Mesodermal cell (in vitro differentiated cells): Measurements from ENCODE around the gene MSI2.

ENCODE experiments used
- H3K27ac ChIP-seq: 2 replicates; pipeline ENCODE4 v1.7.0; 2013; ENCODE audit warnings: mild to moderate bottlenecking, low read depth, low read length, moderate library complexity; ENCODE audit not compliant: severe bottlenecking
- H3K36me3 ChIP-seq: 2 replicates; pipeline ENCODE4 v1.7.1; 2013; ENCODE audit warnings: mild to moderate bottlenecking, low read length, moderate library complexity; ENCODE audit not compliant: control insufficient read depth, insufficient read depth
- H3K4me1 ChIP-seq: one replicate; pipeline ENCODE4 v1.7.1; 2013; ENCODE audit warnings: mild to moderate bottlenecking, low read length; ENCODE audit not compliant: insufficient read depth, control insufficient read depth, poor library complexity, severe bottlenecking
- H3K4me3 ChIP-seq: 2 replicates; pipeline ENCODE4 v1.7.0; 2013; ENCODE audit warnings: low read length, control low read depth, mild to moderate bottlenecking; ENCODE audit not compliant: insufficient read depth, poor library complexity, severe bottlenecking; ENCODE audit errors: extremely low read depth
- H3K9me3 ChIP-seq: 2 replicates; pipeline ENCODE4 v1.7.1; 2013; ENCODE audit warnings: mild to moderate bottlenecking, low read length, moderate library complexity; ENCODE audit not compliant: control insufficient read depth
- WGBS, 2 experiments: methylation state at CpG; one replicate each; pipeline ENCODE4 v1.1.5; 2013; ENCODE audit warnings: missing lambda C conversion rate in 2 of 2; ENCODE audit not compliant: insufficient coverage in 2 of 2; 5-methylcytosine and 5-hydroxymethylcytosine counted together

MSI2 gene

GRCh38 chr17:57691939-57692338, 435.6 kb downstream of the MSI2 start:
- WGBS, 2 experiments, result no CpG with 5 or more reads among the region's 1 CpG
- Histone ChIP-seq H3K4me3 (no peak overlapping the region), H3K27ac (no peak overlapping the region), H3K9me3 (no peaks in the 10 kb centered on the region), H3K36me3 (no peaks in the 10 kb centered on the region), H3K4me1 (no peaks in the 10 kb centered on the region)

- H3K4me3 ChIP-seq, result no peak overlapping the region
- no peaks in the 10 kb centered on the region for H3K36me3 ChIP-seq
- peaks cover 1% of the 10 kb centered on the region for H3K4me1 ChIP-seq
- no peaks in the 10 kb centered on the region for H3K9me3 ChIP-seq
- no CpG with 5 or more reads among the region's 1 CpG for WGBS, 2 experiments
- H3K27ac ChIP-seq, result no peak overlapping the region
Observed at GRCh38 chr17:57692770-57693169, 436.4 kb downstream of the MSI2 start.

GRCh38 chr17:57694051-57694450, 437.7 kb downstream of the MSI2 start:
- no peak overlapping the region for H3K27ac ChIP-seq
- WGBS, 2 experiments, result 100% methylated on average over 1 of the region's 1 CpG
- H3K4me3 ChIP-seq, result no peak overlapping the region
- no peaks in the 10 kb centered on the region for H3K36me3 ChIP-seq
- peaks cover 11% of the 10 kb centered on the region for H3K4me1 ChIP-seq
- no peaks in the 10 kb centered on the region for H3K9me3 ChIP-seq

- Histone ChIP-seq H3K27ac (no peak overlapping the region), H3K4me3 (no peak overlapping the region), H3K9me3 (no peaks in the 10 kb centered on the region), H3K36me3 (no peaks in the 10 kb centered on the region), H3K4me1 (peaks cover 11% of the 10 kb centered on the region)
- WGBS, 2 experiments, result no CpG with 5 or more reads among the region's 3 CpGs
Observed at GRCh38 chr17:57696050-57696449, 439.7 kb downstream of the MSI2 start.

- H3K4me1 ChIP-seq, result peaks cover 11% of the 10 kb centered on the region
- 93 to 98% methylated on average over 5 to 6 of the region's 7 CpGs for WGBS, 2 experiments
- H3K27ac ChIP-seq, result no peak overlapping the region
- no peaks in the 10 kb centered on the region for H3K9me3 ChIP-seq
- H3K4me3 ChIP-seq, result no peak overlapping the region
- no peaks in the 10 kb centered on the region for H3K36me3 ChIP-seq
Observed at GRCh38 chr17:57697197-57697596, 440.9 kb downstream of the MSI2 start.

- 73% methylated on average over 7 to 10 of the region's 12 CpGs for WGBS, 2 experiments
- H3K9me3 ChIP-seq, result no peaks in the 10 kb centered on the region
- H3K4me3 ChIP-seq, result no peak overlapping the region
- no peaks in the 10 kb centered on the region for H3K36me3 ChIP-seq
- H3K27ac ChIP-seq, result peak overlapping the region; percentile 45
- H3K4me1 ChIP-seq, result peaks cover 11% of the 10 kb centered on the region
Observed at GRCh38 chr17:57697891-57698711, 441.8 kb downstream of the MSI2 start.

- Histone ChIP-seq H3K27ac (no peak overlapping the region), H3K4me3 (no peak overlapping the region), H3K9me3 (no peaks in the 10 kb centered on the region), H3K36me3 (no peaks in the 10 kb centered on the region), H3K4me1 (peaks cover 11% of the 10 kb centered on the region)
- 92 to 100% methylated on average over 6 of the region's 9 CpGs for WGBS, 2 experiments
Observed at GRCh38 chr17:57699751-57700219, 443.5 kb downstream of the MSI2 start.

- Histone ChIP-seq H3K4me1 (peaks cover 11% of the 10 kb centered on the region), H3K4me3 (no peak overlapping the region)
- 81 to 100% methylated on average over 4 to 5 of the region's 5 CpGs for WGBS, 2 experiments
Observed at GRCh38 chr17:57701124-57701523, 444.8 kb downstream of the MSI2 start.

GRCh38 chr17:57703273-57703672, 446.9 kb downstream of the MSI2 start:
- H3K4me3 ChIP-seq, result no peak overlapping the region
- peaks cover 15% of the 10 kb centered on the region for H3K4me1 ChIP-seq
- no peaks in the 10 kb centered on the region for H3K36me3 ChIP-seq
- 100% methylated on average over 1 of the region's 1 CpG for WGBS, 2 experiments
- H3K27ac ChIP-seq, result no peak overlapping the region
- no peaks in the 10 kb centered on the region for H3K9me3 ChIP-seq

More at GRCh38 chr17:57701124-57701523, 444.8 kb downstream of the MSI2 start:
- Histone ChIP-seq H3K36me3 (no peaks in the 10 kb centered on the region), H3K9me3 (no peaks in the 10 kb centered on the region), H3K27ac (no peak overlapping the region)

GRCh38 chr17:57704448-57704847, 448.1 kb downstream of the MSI2 start:
- WGBS, 2 experiments, result 94 to 100% methylated on average over 1 of the region's 1 CpG
- Histone ChIP-seq H3K9me3 (no peaks in the 10 kb centered on the region), H3K4me3 (no peak overlapping the region), H3K27ac (no peak overlapping the region), H3K36me3 (no peaks in the 10 kb centered on the region), H3K4me1 (peaks cover 11% of the 10 kb centered on the region)
